GM19397 (cell line): ENCODE results near the gene UNK.
"Not testable (repeated sequence)": the region's sequence is repeated elsewhere in the genome, so short reads cannot be mapped to it uniquely, and the experiment has no call there.

Experiments used
- ATAC-seq: cut with Tn5 transposase; IDR thresholded peaks from one replicate; pipeline ENCODE4 v1.9.1; 2021; ENCODE audit warnings: mild to moderate bottlenecking, moderate library complexity; ENCODE audit not compliant: unreplicated experiment

UNK gene

DNA sequence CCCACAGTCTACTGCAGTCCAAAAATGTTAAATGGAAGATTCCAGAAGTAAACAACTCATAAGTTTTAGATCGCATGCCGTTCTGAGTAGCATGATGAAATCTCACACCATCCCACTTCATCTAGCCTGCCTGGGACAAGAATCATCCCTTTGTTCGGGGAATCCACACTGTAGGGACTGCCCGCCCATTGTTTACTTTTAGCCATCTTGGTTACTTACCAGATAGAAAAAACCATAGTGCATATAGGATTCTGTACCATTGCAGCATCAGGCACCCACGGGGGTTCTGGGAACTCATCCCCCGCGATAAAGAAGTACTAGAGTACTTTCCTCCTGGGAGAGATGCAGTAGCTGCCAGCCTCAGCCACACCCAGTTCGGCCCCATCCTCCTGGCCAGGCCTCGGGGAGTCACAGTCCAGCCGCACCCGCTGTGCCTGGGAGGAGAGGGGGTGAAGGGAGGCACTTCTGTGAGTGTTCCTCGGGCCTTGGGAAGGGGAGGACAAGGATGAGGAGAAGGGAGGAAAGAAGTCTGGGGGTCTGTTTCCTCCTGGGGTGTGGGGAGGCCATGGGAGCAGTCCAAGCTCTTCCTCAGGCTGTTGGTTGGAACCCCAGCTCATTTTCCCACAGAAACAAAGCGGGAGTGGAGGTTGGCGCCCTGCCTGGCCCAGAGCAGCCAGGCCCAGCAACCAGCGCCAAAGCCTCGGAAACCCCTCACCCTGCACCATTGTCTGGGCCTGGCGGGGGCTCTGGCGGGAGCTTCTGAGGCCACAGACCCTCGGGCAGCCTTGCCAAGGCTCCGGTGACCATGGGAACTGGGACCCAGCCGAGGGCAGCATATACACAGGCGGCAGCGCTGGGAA, 84.9 kb downstream of the UNK start:
- ATAC-seq: no peak

- ATAC-seq: not testable (repeated sequence)
Measured at GRCh38 chr17:75870228-75870627, 85.6 kb downstream of the UNK start.

DNA sequence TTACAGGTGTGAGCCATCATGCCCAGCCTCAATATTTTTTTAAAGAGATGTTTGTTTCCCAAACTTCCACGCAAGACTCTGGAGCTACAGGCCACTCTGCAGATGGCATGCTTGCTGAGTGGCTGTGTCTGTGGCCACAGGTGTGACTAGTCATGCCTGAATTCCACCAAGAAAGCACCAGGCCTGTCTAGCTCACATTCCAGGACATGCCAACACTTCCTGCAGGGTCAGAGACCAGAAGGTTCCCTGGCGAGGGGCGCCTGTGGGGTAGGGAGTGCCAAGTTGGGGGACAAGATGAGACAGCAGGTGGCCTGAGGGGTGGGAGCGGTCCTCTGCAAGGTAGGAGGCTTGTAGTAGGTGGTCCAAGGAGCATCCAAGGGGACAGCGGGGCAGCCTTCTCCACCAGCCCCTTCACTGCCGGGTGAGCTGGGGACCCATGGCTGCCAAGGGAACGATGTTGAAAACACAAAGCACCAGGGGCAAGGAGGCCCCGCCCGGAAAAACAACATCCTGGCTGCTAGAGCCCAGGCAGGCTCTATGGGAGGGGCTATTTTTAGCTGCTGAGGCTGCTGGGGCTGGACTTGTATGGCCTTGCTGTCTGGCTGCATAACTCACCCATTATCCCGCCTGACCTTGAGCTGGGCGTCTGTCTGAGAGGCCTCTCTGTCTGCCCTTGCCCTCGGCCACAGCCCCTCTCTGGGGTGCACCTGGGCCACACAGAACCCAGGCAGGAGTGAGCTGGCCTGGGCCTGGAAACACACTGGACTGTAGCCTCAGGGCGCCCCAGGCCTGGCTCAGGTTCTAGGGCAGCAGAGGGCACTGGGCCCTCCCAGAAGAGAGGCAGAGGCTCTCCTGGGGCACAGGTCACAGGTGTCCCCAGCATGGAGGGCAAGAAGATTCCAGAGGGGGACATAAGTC, 88.1 kb downstream of the UNK start:
- no peak for ATAC-seq

- ATAC-seq: no peak
Measured at GRCh38 chr17:75873587-75874322, 89.1 kb downstream of the UNK start.

- no peak for ATAC-seq
Measured at GRCh38 chr17:75874323-75875181, 89.9 kb downstream of the UNK start.
